ENCODE results near the gene IWS1.

The IWS1 gene

GRCh38 chr2:127486247-127487058 lies 39.8 kb downstream of the IWS1 start:
- no peak for DNase-seq

GRCh38 chr2:127485694-127486071 lies 40.6 kb downstream of the IWS1 start:
- no peak for DNase-seq

GRCh38 chr2:127485051-127485693 lies 41.1 kb downstream of the IWS1 start:
- DNase-seq = no peak

- DNase-seq = no peak
Observed at GRCh38 chr2:127482031-127482430, 44.3 kb downstream of the IWS1 start.

- DNase-seq = no peak
Observed at GRCh38 chr2:127479866-127480743, 46.2 kb downstream of the IWS1 start.

- no peak for DNase-seq
Observed at GRCh38 chr2:127479219-127479825, 47.0 kb downstream of the IWS1 start.

- DNase-seq = no peak
Observed at GRCh38 chr2:127475788-127476187, 50.5 kb downstream of the IWS1 start.

GRCh38 chr2:127472268-127472667 lies 54.0 kb downstream of the IWS1 start:
- no peak for DNase-seq

GRCh38 chr2:127471286-127471988 lies 54.9 kb downstream of the IWS1 start:
- DNase-seq = no peak

GRCh38 chr2:127469974-127470373 lies 56.3 kb downstream of the IWS1 start:
- DNase-seq = no peak

- no peak for DNase-seq
Observed at GRCh38 chr2:127469051-127469450, 57.2 kb downstream of the IWS1 start.

GRCh38 chr2:127465258-127465657 lies 61.0 kb downstream of the IWS1 start:
- no peak for DNase-seq

GRCh38 chr2:127464470-127465257 lies 61.6 kb downstream of the IWS1 start:
- no peak for DNase-seq

GRCh38 chr2:127463155-127463991 lies 62.9 kb downstream of the IWS1 start:
- no peak for DNase-seq

- DNase-seq = no peak
Observed at GRCh38 chr2:127462461-127462860, 63.8 kb downstream of the IWS1 start.

GRCh38 chr2:127456960-127457359 lies 69.3 kb downstream of the IWS1 start:
- DNase-seq = no peak

- no peak for DNase-seq
Observed at GRCh38 chr2:127455566-127456493, 70.5 kb downstream of the IWS1 start.

GRCh38 chr2:127454595-127455565 lies 71.4 kb downstream of the IWS1 start:
- no peak for DNase-seq

Data from activated CD4-positive, alpha-beta T cell treated with anti-CD3 and anti-CD28 coated beads, Interleukin-2, amount 50 U/mL, for 1 hour (primary cell).